Neuron (in vitro differentiated cells): ENCODE measurements around the gene ASS1.
A peak's percentile ranks its signal among the peaks of the same experiment; 100 is the strongest.
"Not testable (repeated sequence)": the region's sequence is repeated elsewhere in the genome, so short reads cannot be mapped to it uniquely, and the experiment has no call there.

Source experiments
- H2AFZ ChIP-seq: one replicate; pipeline ENCODE4 v1.6.1; 2013; ENCODE audit warnings: low read depth, mild to moderate bottlenecking, inconsistent platforms, low read length, moderate library complexity
- H3K27me3 ChIP-seq: one replicate; pipeline ENCODE4 v1.6.1; 2013; ENCODE audit warnings: low read length; ENCODE audit not compliant: insufficient read depth
- H3K36me3 ChIP-seq: one replicate; pipeline ENCODE4 v1.6.1; 2013; ENCODE audit warnings: low read length; ENCODE audit not compliant: insufficient read depth
- H3K4me1 ChIP-seq: one replicate; pipeline ENCODE4 v1.6.1; 2013; ENCODE audit warnings: low read length; ENCODE audit not compliant: insufficient read depth
- H3K4me3 ChIP-seq: 2 replicates; pipeline ENCODE4 v1.5.1; 2013; ENCODE audit warnings: mild to moderate bottlenecking, low read length, moderate library complexity
- H3K9me3 ChIP-seq: one replicate; pipeline ENCODE4 v1.6.1; 2013; ENCODE audit warnings: low read length

The ASS1 gene

GRCh38 chr9:130432796-130433167 lies 12.0 kb upstream of the ASS1 start:
- Histone ChIP-seq H3K36me3 (no peaks in the 10 kb centered on the region), H3K27me3 (peaks cover 63% of the 10 kb centered on the region), H3K4me3 (no peak overlapping the region), H3K9me3 (no peaks in the 10 kb centered on the region), H2AFZ (no peak overlapping the region), H3K4me1 (peaks cover 2% of the 10 kb centered on the region)

- H3K4me3 ChIP-seq: no peak overlapping the region
- H3K9me3 ChIP-seq: no peaks in the 10 kb centered on the region
- peaks cover 60% of the 10 kb centered on the region for H3K27me3 ChIP-seq
- peak overlapping the region; percentile 70 for H2AFZ ChIP-seq
- peaks cover 2% of the 10 kb centered on the region for H3K4me1 ChIP-seq
- no peaks in the 10 kb centered on the region for H3K36me3 ChIP-seq
These were observed 11.4 kb upstream of the ASS1 start for GRCh38 chr9:130433168-130433946.

- Histone ChIP-seq H3K4me3 (no peak overlapping the region), H3K4me1 (peaks cover 2% of the 10 kb centered on the region), H3K9me3 (no peaks in the 10 kb centered on the region), H2AFZ (no peak overlapping the region), H3K36me3 (no peaks in the 10 kb centered on the region), H3K27me3 (peaks cover 58% of the 10 kb centered on the region)
These were observed 10.9 kb upstream of the ASS1 start for GRCh38 chr9:130433947-130434262.

- H3K9me3 ChIP-seq, H2AFZ ChIP-seq, H3K4me3 ChIP-seq, H3K4me1 ChIP-seq, H3K36me3 ChIP-seq: not testable (repeated sequence)
- peaks cover 59% of the 10 kb centered on the region for H3K27me3 ChIP-seq
These were observed 10.1 kb upstream of the ASS1 start for GRCh38 chr9:130434656-130435055.

- H3K4me1 ChIP-seq: peaks cover 2% of the 10 kb centered on the region
- no peak overlapping the region for H3K4me3 ChIP-seq
- peaks cover 39% of the 10 kb centered on the region for H3K27me3 ChIP-seq
- H3K9me3 ChIP-seq: peaks cover 3% of the 10 kb centered on the region
- H3K36me3 ChIP-seq: no peaks in the 10 kb centered on the region
- no peak overlapping the region for H2AFZ ChIP-seq
These were observed 7.6 kb upstream of the ASS1 start for GRCh38 chr9:130437011-130437789.

GRCh38 chr9:130438382-130438981 lies 6.3 kb upstream of the ASS1 start:
- Histone ChIP-seq H3K4me3 (no peak overlapping the region), H3K36me3 (no peaks in the 10 kb centered on the region), H3K4me1 (no peaks in the 10 kb centered on the region), H2AFZ (no peak overlapping the region), H3K27me3 (peaks cover 29% of the 10 kb centered on the region), H3K9me3 (peaks cover 3% of the 10 kb centered on the region)

- H2AFZ ChIP-seq: no peak overlapping the region
- H3K4me3 ChIP-seq: no peak overlapping the region
- peaks cover 33% of the 10 kb centered on the region for H3K27me3 ChIP-seq
- no peaks in the 10 kb centered on the region for H3K36me3 ChIP-seq
- peaks cover 3% of the 10 kb centered on the region for H3K9me3 ChIP-seq
- peaks cover 8% of the 10 kb centered on the region for H3K4me1 ChIP-seq
These were observed 3.7 kb upstream of the ASS1 start for GRCh38 chr9:130441031-130441430.

- Histone ChIP-seq H3K36me3 (no peaks in the 10 kb centered on the region), H3K4me1 (peaks cover 16% of the 10 kb centered on the region), H2AFZ (no peak overlapping the region), H3K27me3 (peaks cover 36% of the 10 kb centered on the region), H3K9me3 (peaks cover 3% of the 10 kb centered on the region), H3K4me3 (no peak overlapping the region)
These were observed 1.9 kb upstream of the ASS1 start for GRCh38 chr9:130442746-130443455.

GRCh38 chr9:130443456-130443801 lies 1.3 kb upstream of the ASS1 start:
- no peak overlapping the region for H3K4me3 ChIP-seq
- no peak overlapping the region for H2AFZ ChIP-seq
- H3K27me3 ChIP-seq: peaks cover 39% of the 10 kb centered on the region
- H3K36me3 ChIP-seq: no peaks in the 10 kb centered on the region
- peaks cover 3% of the 10 kb centered on the region for H3K9me3 ChIP-seq
- H3K4me1 ChIP-seq: peaks cover 16% of the 10 kb centered on the region

GRCh38 chr9:130443840-130444492 lies 795 bp upstream of the ASS1 start:
- H3K4me3 ChIP-seq: no peak overlapping the region
- H3K4me1 ChIP-seq: peaks cover 16% of the 10 kb centered on the region
- no peaks in the 10 kb centered on the region for H3K36me3 ChIP-seq
- no peak overlapping the region for H2AFZ ChIP-seq
- peaks cover 39% of the 10 kb centered on the region for H3K27me3 ChIP-seq
- peaks cover 3% of the 10 kb centered on the region for H3K9me3 ChIP-seq

- Histone ChIP-seq H3K9me3 (peaks cover 3% of the 10 kb centered on the region), H3K4me3 (peak overlapping the region; percentile 29), H3K36me3 (no peaks in the 10 kb centered on the region), H2AFZ (peak overlapping the region; percentile 57), H3K4me1 (peaks cover 16% of the 10 kb centered on the region), H3K27me3 (peaks cover 38% of the 10 kb centered on the region)
These were observed 665 bp downstream of the ASS1 start for GRCh38 chr9:130445268-130445983.

GRCh38 chr9:130446101-130446861 lies 1.5 kb downstream of the ASS1 start:
- Histone ChIP-seq H2AFZ (no peak overlapping the region), H3K4me3 (no peak overlapping the region), H3K4me1 (peaks cover 16% of the 10 kb centered on the region), H3K9me3 (no peaks in the 10 kb centered on the region), H3K36me3 (no peaks in the 10 kb centered on the region), H3K27me3 (peaks cover 38% of the 10 kb centered on the region)
